Parathyroid adenoma (tissue), 2 donors: ENCODE results near the gene TOPAZ1.

Source experiments
- H2AFZ ChIP-seq: fragments of 300-600 bp; sonication (generic); one replicate; pipeline ENCODE4 v1.7.0; 2017; ENCODE audit warnings: antibody characterized with exemption, mild to moderate bottlenecking
- H3K27ac ChIP-seq: fragments of 300-600 bp; sonication (generic); one replicate; pipeline ENCODE4 v1.7.0; 2017
- H3K27me3 ChIP-seq: fragments of 300-600 bp; sonication (generic); one replicate; pipeline ENCODE4 v1.7.0; 2017; ENCODE audit warnings: low read length; ENCODE audit not compliant: control insufficient read depth, insufficient read depth
- H3K36me3 ChIP-seq: fragments of 300-600 bp; sonication (generic); one replicate; pipeline ENCODE4 v1.7.0; 2017; ENCODE audit warnings: low read length; ENCODE audit not compliant: control insufficient read depth, insufficient read depth
- H3K4me1 ChIP-seq: fragments of 300-600 bp; sonication (generic); one replicate; pipeline ENCODE4 v1.7.0; 2017; ENCODE audit warnings: control low read depth
- H3K4me2 ChIP-seq: fragments of 300-600 bp; sonication (generic); one replicate; pipeline ENCODE4 v1.7.0; 2017; ENCODE audit warnings: low read length
- H3K4me3 ChIP-seq: fragments of 300-600 bp; sonication (generic); one replicate; pipeline ENCODE4 v1.7.0; 2017; ENCODE audit warnings: low read depth, low read length
- H3K79me2 ChIP-seq: fragments of 300-600 bp; sonication (generic); one replicate; pipeline ENCODE4 v1.7.0; 2017; ENCODE audit warnings: control low read depth
- H3K9ac ChIP-seq: fragments of 300-600 bp; sonication (generic); one replicate; pipeline ENCODE4 v1.7.0; 2017; ENCODE audit warnings: mild to moderate bottlenecking
- H3K9me3 ChIP-seq: fragments of 300-600 bp; sonication (generic); one replicate; pipeline ENCODE4 v1.7.0; 2017; ENCODE audit warnings: low read length; ENCODE audit not compliant: control insufficient read depth
- CTCF ChIP-seq: fragments of 300-600 bp; sonication (generic); IDR thresholded peaks from one replicate; pipeline ENCODE4 v1.7.0; 2017; ENCODE audit warnings: antibody characterized with exemption, mild to moderate bottlenecking
- donor health status: primary hyperparathyroidism.

The TOPAZ1 gene

GRCh38 chr3:44318891-44319311 is 77.2 kb downstream of the TOPAZ1 start:
- Histone ChIP-seq H3K9me3 (no peaks in the 10 kb centered on the region), H2AFZ (no peak overlapping the region), H3K27ac (no peak overlapping the region), H3K4me3 (no peak overlapping the region), H3K79me2 (no peaks in the 10 kb centered on the region), H3K9ac (no peak overlapping the region), H3K27me3 (no peaks in the 10 kb centered on the region), H3K36me3 (no peaks in the 10 kb centered on the region), H3K4me2 (no peak overlapping the region), H3K4me1 (peaks cover 14% of the 10 kb centered on the region)
- no peak for TF ChIP-seq CTCF

GRCh38 chr3:44321335-44321734 is 79.6 kb downstream of the TOPAZ1 start:
- no peaks in the 10 kb centered on the region for H3K27me3 ChIP-seq
- H3K9me3 ChIP-seq: no peaks in the 10 kb centered on the region
- H3K4me2 ChIP-seq: peak overlapping the region; percentile 60
- H3K9ac ChIP-seq: no peak overlapping the region
- no peaks in the 10 kb centered on the region for H3K36me3 ChIP-seq
- H2AFZ ChIP-seq: peak overlapping the region; percentile 77
- peak overlapping the region; percentile 53 for H3K27ac ChIP-seq
- no peak for TF ChIP-seq CTCF
- peaks cover 14% of the 10 kb centered on the region for H3K4me1 ChIP-seq
- H3K4me3 ChIP-seq: peak overlapping the region; percentile 9
- H3K79me2 ChIP-seq: no peaks in the 10 kb centered on the region

GRCh38 chr3:44323341-44323955 is 81.8 kb downstream of the TOPAZ1 start:
- no peak overlapping the region for H3K9ac ChIP-seq
- H3K4me2 ChIP-seq: no peak overlapping the region
- TF ChIP-seq CTCF: peak; percentile 82

GRCh38 chr3:44324584-44324983 is 82.9 kb downstream of the TOPAZ1 start:
- peaks cover 14% of the 10 kb centered on the region for H3K4me1 ChIP-seq
- no peak overlapping the region for H3K9ac ChIP-seq
- H3K36me3 ChIP-seq: no peaks in the 10 kb centered on the region
- H3K27me3 ChIP-seq: no peaks in the 10 kb centered on the region
- H3K79me2 ChIP-seq: no peaks in the 10 kb centered on the region
- no peak overlapping the region for H3K4me3 ChIP-seq
- no peak overlapping the region for H3K27ac ChIP-seq
- no peak overlapping the region for H2AFZ ChIP-seq
- no peaks in the 10 kb centered on the region for H3K9me3 ChIP-seq
- no peak overlapping the region for H3K4me2 ChIP-seq
- no peak for TF ChIP-seq CTCF

More at GRCh38 chr3:44323341-44323955, 81.8 kb downstream of the TOPAZ1 start:
- Histone ChIP-seq H2AFZ (no peak overlapping the region), H3K9me3 (no peaks in the 10 kb centered on the region), H3K27me3 (no peaks in the 10 kb centered on the region), H3K79me2 (no peaks in the 10 kb centered on the region), H3K4me3 (no peak overlapping the region), H3K27ac (no peak overlapping the region), H3K36me3 (no peaks in the 10 kb centered on the region), H3K4me1 (peaks cover 14% of the 10 kb centered on the region)

- Histone ChIP-seq H3K4me1 (peaks cover 11% of the 10 kb centered on the region), H2AFZ (no peak overlapping the region), H3K4me2 (no peak overlapping the region), H3K79me2 (no peaks in the 10 kb centered on the region), H3K4me3 (no peak overlapping the region), H3K9ac (no peak overlapping the region), H3K27ac (no peak overlapping the region), H3K9me3 (no peaks in the 10 kb centered on the region), H3K27me3 (no peaks in the 10 kb centered on the region), H3K36me3 (no peaks in the 10 kb centered on the region)
- TF ChIP-seq CTCF: no peak
Measured at GRCh38 chr3:44326019-44326418, 84.3 kb downstream of the TOPAZ1 start.
